GM12892 (cell line): ENCODE measurements around the gene STYXL2.

Source experiments
- POLR2A ChIP-seq: IDR thresholded peaks from 2 replicates; pipeline ENCODE4 v1.6.1; 2011; ENCODE audit warnings: low read depth, low read length, control low read depth
- POLR2AphosphoS5 ChIP-seq: IDR thresholded peaks from 2 replicates; pipeline ENCODE4 v1.6.1; 2011; ENCODE audit warnings: low read depth, low read length, control low read depth

DNA sequence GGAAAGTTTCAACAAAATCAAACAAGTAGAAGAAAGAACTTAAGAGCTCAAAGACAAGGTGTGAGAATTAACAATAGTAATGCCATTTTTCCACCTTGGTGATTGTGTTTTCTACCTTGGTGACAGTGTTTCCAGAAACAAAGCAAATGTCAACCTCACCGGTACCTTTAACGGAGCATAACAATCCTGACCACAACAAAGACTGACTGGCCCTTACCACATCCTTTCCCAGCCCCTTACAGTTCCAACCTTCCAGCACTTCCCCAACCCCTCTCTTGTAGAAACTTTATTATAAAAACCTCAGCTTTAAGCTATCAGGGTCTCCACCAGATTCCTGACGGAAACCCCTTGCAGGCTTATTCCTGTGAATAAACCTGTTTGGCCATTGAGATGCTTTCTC is 16.7 kb downstream of the STYXL2 start:
- TF ChIP-seq POLR2AphosphoS5 (no peak), POLR2A (no peak)
